ENCODE data around the gene ARMC8. TPM values are rescaled to one million over a fixed set of nuclear protein-coding genes. Genes with fewer than 3 reads are reported as not detected.
A peak's percentile ranks its signal among the peaks of the same experiment; 100 is the strongest.

The ARMC8 gene
- total RNA-seq, 1 donor from 2014 or later, result 45.3 TPM

- H3K27me3 ChIP-seq (ENCODE audit: low read depth), result no peaks in the 10 kb centered on the region
- no peak for ATAC-seq
- no peak overlapping the region for H3K4me3 ChIP-seq
- no peak overlapping the region for H3K27ac ChIP-seq
- TF ChIP-seq CTCF (IDR thresholded peaks at IDR 0.05), result no peak
- intact Hi-C loops (cut with DNase I), result no loop called here
- no peak for DNase-seq
- H3K4me1 ChIP-seq, result peaks cover 32% of the 10 kb centered on the region
- H3K9me3 ChIP-seq, result no peaks in the 10 kb centered on the region
- H3K36me3 ChIP-seq, result peaks cover 39% of the 10 kb centered on the region
Observed at GRCh38 chr3:138220788-138221187, 33.7 kb downstream of the ARMC8 start.

- ATAC-seq (peak in 1 of 2 donors; percentile 57), DNase-seq (no peak)
- TF ChIP-seq CTCF (IDR thresholded peaks at IDR 0.05), result no peak
- peaks cover 54% of the 10 kb centered on the region for H3K36me3 ChIP-seq
- peaks cover 32% of the 10 kb centered on the region for H3K4me1 ChIP-seq
- no peaks in the 10 kb centered on the region for H3K9me3 ChIP-seq
- intact Hi-C loops (cut with DNase I), result no loop called here
- H3K27ac ChIP-seq, result peak overlapping the region; percentile 20
- no peak overlapping the region for H3K4me3 ChIP-seq
- H3K27me3 ChIP-seq (ENCODE audit: low read depth), result no peaks in the 10 kb centered on the region
Observed at GRCh38 chr3:138222131-138222941, 35.2 kb downstream of the ARMC8 start.

GRCh38 chr3:138222942-138223287 is 35.8 kb downstream of the ARMC8 start:
- H3K4me3 ChIP-seq, result no peak overlapping the region
- intact Hi-C loops (cut with DNase I), result no loop called here
- no peaks in the 10 kb centered on the region for H3K27me3 ChIP-seq (ENCODE audit: low read depth)
- TF ChIP-seq CTCF (IDR thresholded peaks at IDR 0.05), result no peak
- H3K4me1 ChIP-seq, result peaks cover 32% of the 10 kb centered on the region
- ATAC-seq (no peak), DNase-seq (no peak)
- H3K9me3 ChIP-seq, result no peaks in the 10 kb centered on the region
- peaks cover 60% of the 10 kb centered on the region for H3K36me3 ChIP-seq
- H3K27ac ChIP-seq, result no peak overlapping the region

- ATAC-seq (no peak), DNase-seq (no peak)
Observed at GRCh38 chr3:138227650-138228049, 40.5 kb downstream of the ARMC8 start.

GRCh38 chr3:138230525-138230924 is 43.4 kb downstream of the ARMC8 start:
- Histone ChIP-seq H3K27me3 (ENCODE audit: low read depth) (no peaks in the 10 kb centered on the region), H3K4me3 (no peak overlapping the region), H3K27ac (no peak overlapping the region), H3K4me1 (no peaks in the 10 kb centered on the region), H3K36me3 (peaks cover 97% of the 10 kb centered on the region), H3K9me3 (no peaks in the 10 kb centered on the region)
- no peak for DNase-seq
- ATAC-seq, result no peak
- intact Hi-C loops (cut with DNase I), result no loop called here
- no peak for TF ChIP-seq CTCF (IDR thresholded peaks at IDR 0.05)

More at GRCh38 chr3:138227650-138228049, 40.5 kb downstream of the ARMC8 start:
- Histone ChIP-seq H3K4me1 (peaks cover 5% of the 10 kb centered on the region), H3K27me3 (ENCODE audit: low read depth) (no peaks in the 10 kb centered on the region), H3K9me3 (no peaks in the 10 kb centered on the region), H3K36me3 (peaks cover 98% of the 10 kb centered on the region), H3K27ac (no peak overlapping the region), H3K4me3 (no peak overlapping the region)
- TF ChIP-seq CTCF (IDR thresholded peaks at IDR 0.05), result no peak
- intact Hi-C loops (cut with DNase I), result no loop called here

Measured in lower lobe of right lung (tissue), 2 donors.